Vagina (tissue), 2 donors: ENCODE data around the gene VEZF1. TPM values are rescaled to one million over a fixed set of nuclear protein-coding genes. Genes with fewer than 3 reads are reported as not detected.

Experiments used
- DNase-seq, 2 donors: peaks; one replicate each; pipeline ENCODE4 v3.0.0-alpha.2; 2017; ENCODE audit errors: extremely low spot score in 2 of 2
- H3K27ac ChIP-seq: fragments of 200-600 bp; sonication (generic); one replicate; pipeline ENCODE4 v1.5.1; 2019
- H3K27me3 ChIP-seq: fragments of 200-600 bp; sonication (generic); one replicate; pipeline ENCODE4 v1.5.1; 2019
- H3K36me3 ChIP-seq, 2 donors: fragments of 200-600 bp; sonication (generic); one replicate each; pipeline ENCODE4 v1.5.1; 2017 to 2019
- H3K4me1 ChIP-seq: fragments of 200-600 bp; sonication (generic); one replicate; pipeline ENCODE4 v1.5.1; 2019
- H3K4me3 ChIP-seq, 2 donors: fragments of 200-600 bp; sonication (generic); 1 replicate in 1 of 2; 2 replicates in 1 of 2; pipeline ENCODE4 v1.5.1; 2016 to 2019
- H3K9me3 ChIP-seq: fragments of 200-600 bp; sonication (generic); one replicate; pipeline ENCODE4 v1.5.1; 2019
- POLR2A ChIP-seq, 2 donors: fragments of 450-650 bp; IDR thresholded peaks; one replicate each; pipeline ENCODE4 v1.6.1; 2017; ENCODE audit warnings: antibody characterized with exemption in 2 of 2, mild to moderate bottlenecking in 2 of 2, moderate library complexity in 2 of 2
- POLR2AphosphoS5 ChIP-seq, 2 donors: sonication (generic); formaldehyde crosslinking; IDR thresholded peaks; one replicate each; pipeline ENCODE4 v1.9.0; 2017; ENCODE audit warnings: antibody characterized with exemption in 2 of 2, mild to moderate bottlenecking in 2 of 2, low read depth in 1 of 2; ENCODE audit not compliant: insufficient read depth in 1 of 2
- intact Hi-C: fragments of 100-400 bp; cut with DNase I; formaldehyde crosslinking; loops from one replicate; pipeline ENCODE4 v1.15.1; 2023
- total RNA-seq: library from RNA; depleted of rRNA; stranded (reverse); fragments of >200 nt; gene quantifications from one replicate; pipeline ENCODE4 v1.2.3, GENCODE V29; 2016
- TF ChIP-seq, protein P1 (sequence below), 3 experiments: fragments of 450-650 bp in 2 of 3; fragments of 200-600 bp in 1 of 3; sonication (generic) in 1 of 3; IDR thresholded peaks; one replicate each; pipeline ENCODE4 v1.5.1; 2017 to 2019; ENCODE audit warnings: antibody characterized with exemption in 3 of 3, mild to moderate bottlenecking in 2 of 3, moderate library complexity in 2 of 3

Gene VEZF1
- total RNA-seq, 1 donor from 2014 or later, result 86.2 TPM

DNA sequence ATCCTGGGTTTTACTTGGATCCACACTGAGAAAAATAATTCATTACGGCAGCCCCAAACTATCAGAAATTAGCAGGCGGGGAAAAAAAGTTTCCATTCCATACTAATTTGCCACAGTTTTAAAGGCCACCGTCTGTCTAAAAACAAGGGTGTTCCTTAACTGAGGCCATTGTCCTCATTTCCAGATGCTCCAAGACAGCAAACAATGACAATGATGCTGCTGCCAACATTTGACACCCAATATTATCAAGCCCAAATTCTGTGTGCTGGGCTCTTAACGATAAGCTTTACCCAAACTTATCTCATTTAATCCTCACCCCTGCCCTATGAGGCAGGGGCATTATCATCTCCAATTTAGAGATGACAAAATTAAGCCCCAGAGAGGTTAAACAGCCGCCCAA, 59.1 kb downstream of the VEZF1 start:
- H3K4me3 ChIP-seq, result no peak overlapping the region
- H3K9me3 ChIP-seq, result no peaks in the 10 kb centered on the region
- H3K27ac ChIP-seq, result peak overlapping the region; percentile 5
- TF ChIP-seq, protein P1, sequence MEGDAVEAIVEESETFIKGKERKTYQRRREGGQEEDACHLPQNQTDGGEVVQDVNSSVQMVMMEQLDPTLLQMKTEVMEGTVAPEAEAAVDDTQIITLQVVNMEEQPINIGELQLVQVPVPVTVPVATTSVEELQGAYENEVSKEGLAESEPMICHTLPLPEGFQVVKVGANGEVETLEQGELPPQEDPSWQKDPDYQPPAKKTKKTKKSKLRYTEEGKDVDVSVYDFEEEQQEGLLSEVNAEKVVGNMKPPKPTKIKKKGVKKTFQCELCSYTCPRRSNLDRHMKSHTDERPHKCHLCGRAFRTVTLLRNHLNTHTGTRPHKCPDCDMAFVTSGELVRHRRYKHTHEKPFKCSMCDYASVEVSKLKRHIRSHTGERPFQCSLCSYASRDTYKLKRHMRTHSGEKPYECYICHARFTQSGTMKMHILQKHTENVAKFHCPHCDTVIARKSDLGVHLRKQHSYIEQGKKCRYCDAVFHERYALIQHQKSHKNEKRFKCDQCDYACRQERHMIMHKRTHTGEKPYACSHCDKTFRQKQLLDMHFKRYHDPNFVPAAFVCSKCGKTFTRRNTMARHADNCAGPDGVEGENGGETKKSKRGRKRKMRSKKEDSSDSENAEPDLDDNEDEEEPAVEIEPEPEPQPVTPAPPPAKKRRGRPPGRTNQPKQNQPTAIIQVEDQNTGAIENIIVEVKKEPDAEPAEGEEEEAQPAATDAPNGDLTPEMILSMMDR (IDR thresholded peaks at IDR 0.05), result no peak
- TF ChIP-seq POLR2AphosphoS5 (IDR thresholded peaks at IDR 0.05; ENCODE audit: insufficient read depth in 1 of 2, low read depth in 1 of 2) (no peak), POLR2A (IDR thresholded peaks at IDR 0.05) (no peak)
- intact Hi-C loops, result no loop called here
- no peaks in the 10 kb centered on the region for H3K36me3 ChIP-seq
- H3K27me3 ChIP-seq, result no peaks in the 10 kb centered on the region
- H3K4me1 ChIP-seq, result peaks cover 95% of the 10 kb centered on the region
- no peak for DNase-seq

DNA sequence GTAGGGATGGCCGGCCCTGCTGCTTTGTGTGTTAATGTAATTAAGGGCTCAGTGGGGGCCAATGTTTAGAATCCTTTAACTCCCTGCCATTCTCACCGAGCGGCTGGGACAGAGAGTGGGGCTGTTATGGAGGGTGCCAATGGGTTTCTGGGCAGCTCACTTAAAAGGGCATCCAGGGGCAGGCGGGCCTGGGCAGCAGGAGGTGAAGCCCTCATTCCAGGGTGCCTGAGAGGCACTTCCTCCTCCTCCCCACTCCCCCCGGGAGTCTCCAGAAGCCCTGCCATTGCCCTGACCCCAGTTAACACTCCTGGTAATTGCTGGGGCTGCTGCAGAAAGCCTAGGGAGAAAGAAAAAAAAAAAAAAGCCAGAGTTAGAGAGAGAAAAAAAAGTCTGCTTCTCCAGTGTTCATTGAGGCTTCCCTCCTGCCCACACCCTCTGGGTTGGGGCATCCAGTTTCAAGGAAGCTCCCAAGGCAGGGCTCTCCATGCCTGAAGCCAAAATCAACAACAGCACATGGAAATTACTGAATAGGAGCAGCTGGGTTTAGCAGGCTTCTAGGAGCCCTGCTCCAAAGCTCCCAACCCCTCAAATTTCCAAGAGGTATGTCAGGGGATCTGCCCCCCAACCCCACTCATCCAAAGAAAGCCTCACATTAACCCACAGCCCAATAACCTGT, 60.9 kb downstream of the VEZF1 start:
- Histone ChIP-seq H3K4me3 (no peak overlapping the region), H3K36me3 (no peaks in the 10 kb centered on the region), H3K27me3 (no peaks in the 10 kb centered on the region), H3K9me3 (no peaks in the 10 kb centered on the region), H3K27ac (peak overlapping the region; percentile 34), H3K4me1 (peaks cover 87% of the 10 kb centered on the region)
- intact Hi-C loops, result no loop called here
- TF ChIP-seq POLR2A (IDR thresholded peaks at IDR 0.05) (no peak), POLR2AphosphoS5 (IDR thresholded peaks at IDR 0.05; ENCODE audit: insufficient read depth in 1 of 2, low read depth in 1 of 2) (no peak)
- TF ChIP-seq, protein P1 (IDR thresholded peaks at IDR 0.05), result no peak
- DNase-seq, result no peak

DNA sequence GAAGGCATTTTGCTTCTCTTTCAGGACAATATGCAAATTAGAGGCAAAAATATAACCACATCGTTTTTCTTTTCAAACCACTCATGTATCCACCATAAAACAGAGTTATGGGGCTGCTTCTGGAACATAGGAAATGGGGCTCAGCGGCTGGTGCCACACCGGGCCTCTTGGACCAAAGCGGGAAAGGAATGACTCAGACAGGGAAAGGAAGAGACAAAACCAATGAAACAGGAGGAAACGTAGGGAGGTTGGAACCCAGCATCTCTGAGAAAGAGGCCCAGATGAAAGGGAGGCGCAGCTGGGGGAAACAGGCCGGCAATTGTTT, 61.4 kb downstream of the VEZF1 start:
- H3K4me1 ChIP-seq, result peaks cover 87% of the 10 kb centered on the region
- H3K36me3 ChIP-seq, result no peaks in the 10 kb centered on the region
- no peaks in the 10 kb centered on the region for H3K27me3 ChIP-seq
- no peaks in the 10 kb centered on the region for H3K9me3 ChIP-seq
- TF ChIP-seq POLR2AphosphoS5 (IDR thresholded peaks at IDR 0.05; ENCODE audit: insufficient read depth in 1 of 2, low read depth in 1 of 2) (no peak), POLR2A (IDR thresholded peaks at IDR 0.05) (no peak)
- TF ChIP-seq, protein P1 (IDR thresholded peaks at IDR 0.05), result no peak
- H3K4me3 ChIP-seq, result no peak overlapping the region
- H3K27ac ChIP-seq, result peak overlapping the region; percentile 34
- DNase-seq, result no peak
- intact Hi-C loops, result no loop called here

DNA sequence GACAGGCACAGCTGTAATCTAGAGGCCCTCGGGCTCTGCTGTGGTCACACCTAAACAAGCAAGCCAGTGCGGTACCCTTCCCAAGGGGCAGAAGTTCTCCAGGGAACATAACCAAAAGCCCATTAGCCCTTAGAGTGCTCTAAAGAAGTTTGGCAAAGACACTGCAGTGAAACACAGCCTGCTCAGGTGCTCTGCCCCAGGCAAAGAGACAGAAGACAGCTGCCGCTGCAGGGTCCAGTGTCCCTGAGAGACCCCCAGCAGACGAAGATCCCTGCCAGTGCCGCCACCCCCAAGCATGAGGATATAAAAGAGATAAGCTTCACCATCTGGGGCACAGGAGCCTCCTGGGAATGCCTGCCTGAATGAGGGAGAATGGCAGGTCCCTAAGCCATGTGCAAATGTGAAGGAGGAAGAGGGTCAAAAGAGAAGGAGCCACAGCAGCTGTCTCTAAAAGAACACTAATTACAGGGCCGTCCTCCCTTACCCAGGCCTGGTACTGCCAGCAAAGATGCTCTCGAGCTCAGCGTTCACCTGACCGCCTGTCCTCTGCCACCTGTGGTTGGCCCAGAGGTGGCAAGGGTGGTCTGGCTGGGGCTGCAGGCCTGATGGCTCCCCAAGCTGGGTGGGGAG, 62.6 kb downstream of the VEZF1 start:
- Histone ChIP-seq H3K9me3 (no peaks in the 10 kb centered on the region), H3K27ac (peak overlapping the region; percentile 60), H3K27me3 (no peaks in the 10 kb centered on the region), H3K4me1 (peaks cover 87% of the 10 kb centered on the region), H3K36me3 (no peaks in the 10 kb centered on the region), H3K4me3 (no peak overlapping the region)
- intact Hi-C loops, result no loop called here
- TF ChIP-seq POLR2A (IDR thresholded peaks at IDR 0.05) (no peak), POLR2AphosphoS5 (IDR thresholded peaks at IDR 0.05; ENCODE audit: insufficient read depth in 1 of 2, low read depth in 1 of 2) (no peak)
- TF ChIP-seq, protein P1 (IDR thresholded peaks at IDR 0.05), result no peak
- no peak for DNase-seq

DNA sequence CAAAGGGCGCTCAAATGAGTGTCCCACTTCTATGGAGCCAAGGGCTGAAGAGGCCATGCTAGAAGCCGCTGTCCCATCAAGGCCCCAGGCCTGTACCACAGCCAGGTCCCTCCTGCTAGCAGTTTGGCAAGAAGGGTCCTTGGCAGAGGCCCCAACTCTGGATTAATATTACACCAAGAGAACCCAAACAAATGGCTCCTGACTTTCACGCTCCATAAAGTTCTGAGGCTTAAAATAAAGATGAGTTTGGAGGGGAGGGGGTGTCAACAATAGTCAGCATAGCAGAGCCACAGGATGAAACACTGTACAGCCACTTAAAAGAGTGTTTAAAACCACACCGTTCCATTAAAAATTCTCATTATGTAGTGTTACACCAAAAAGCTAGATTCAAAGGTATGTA, 63.4 kb downstream of the VEZF1 start:
- no peaks in the 10 kb centered on the region for H3K36me3 ChIP-seq
- TF ChIP-seq POLR2A (IDR thresholded peaks at IDR 0.05) (no peak), POLR2AphosphoS5 (IDR thresholded peaks at IDR 0.05; ENCODE audit: insufficient read depth in 1 of 2, low read depth in 1 of 2) (no peak)
- TF ChIP-seq, protein P1 (IDR thresholded peaks at IDR 0.05), result no peak
- DNase-seq, result no peak
- no peaks in the 10 kb centered on the region for H3K27me3 ChIP-seq
- peak overlapping the region; percentile 60 for H3K27ac ChIP-seq
- peaks cover 79% of the 10 kb centered on the region for H3K4me1 ChIP-seq
- no peak overlapping the region for H3K4me3 ChIP-seq
- intact Hi-C loops, result no loop called here
- no peaks in the 10 kb centered on the region for H3K9me3 ChIP-seq
